IPS DF 19.7 (cell line): ENCODE data around the gene ADD3.
A peak's percentile ranks its signal among the peaks of the same experiment; 100 is the strongest.

Experiments used
- DNase-seq: peaks from one replicate; pipeline ENCODE4 v3.0.0-alpha.2; 2013; ENCODE audit warnings: low read depth, low spot score

ADD3 gene, protein sequence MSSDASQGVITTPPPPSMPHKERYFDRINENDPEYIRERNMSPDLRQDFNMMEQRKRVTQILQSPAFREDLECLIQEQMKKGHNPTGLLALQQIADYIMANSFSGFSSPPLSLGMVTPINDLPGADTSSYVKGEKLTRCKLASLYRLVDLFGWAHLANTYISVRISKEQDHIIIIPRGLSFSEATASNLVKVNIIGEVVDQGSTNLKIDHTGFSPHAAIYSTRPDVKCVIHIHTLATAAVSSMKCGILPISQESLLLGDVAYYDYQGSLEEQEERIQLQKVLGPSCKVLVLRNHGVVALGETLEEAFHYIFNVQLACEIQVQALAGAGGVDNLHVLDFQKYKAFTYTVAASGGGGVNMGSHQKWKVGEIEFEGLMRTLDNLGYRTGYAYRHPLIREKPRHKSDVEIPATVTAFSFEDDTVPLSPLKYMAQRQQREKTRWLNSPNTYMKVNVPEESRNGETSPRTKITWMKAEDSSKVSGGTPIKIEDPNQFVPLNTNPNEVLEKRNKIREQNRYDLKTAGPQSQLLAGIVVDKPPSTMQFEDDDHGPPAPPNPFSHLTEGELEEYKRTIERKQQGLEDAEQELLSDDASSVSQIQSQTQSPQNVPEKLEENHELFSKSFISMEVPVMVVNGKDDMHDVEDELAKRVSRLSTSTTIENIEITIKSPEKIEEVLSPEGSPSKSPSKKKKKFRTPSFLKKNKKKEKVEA

GRCh38 chr10:110007701-110008517 is at the start of gene ADD3:
Gene ADD3, plus strand, starts transcription at chr10:110007984. Its CDS starts 92,670 bp downstream, at chr10:110100654.
- DNase-seq = peak; percentile 50

GRCh38 chr10:109958059-109958458 is 49.7 kb upstream of the ADD3 start:
- no peak for DNase-seq

- no peak for DNase-seq
Measured at GRCh38 chr10:109959259-109960145, 48.3 kb upstream of the ADD3 start.

DNA sequence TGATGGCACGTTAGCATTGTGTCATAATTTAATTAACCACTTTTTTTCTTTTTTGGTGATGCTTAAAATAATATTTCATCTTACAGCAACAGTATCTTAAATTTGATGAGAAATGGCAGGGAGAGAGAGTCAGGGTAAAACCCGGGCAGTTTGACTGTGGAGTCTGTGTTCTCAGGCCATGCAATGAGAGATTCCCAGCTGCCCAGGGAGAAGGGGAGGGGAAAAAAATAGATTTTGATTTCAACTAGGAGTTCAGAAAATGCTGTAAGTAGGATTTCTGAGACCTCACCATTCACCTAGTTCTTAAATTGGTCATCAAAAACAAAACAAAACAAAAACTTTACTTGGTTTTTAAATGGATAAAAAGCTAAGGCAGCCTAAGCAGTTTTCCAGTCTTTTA is 47.1 kb upstream of the ADD3 start:
- no peak for DNase-seq

GRCh38 chr10:109961174-109962001 is 46.4 kb upstream of the ADD3 start:
- no peak for DNase-seq

DNA sequence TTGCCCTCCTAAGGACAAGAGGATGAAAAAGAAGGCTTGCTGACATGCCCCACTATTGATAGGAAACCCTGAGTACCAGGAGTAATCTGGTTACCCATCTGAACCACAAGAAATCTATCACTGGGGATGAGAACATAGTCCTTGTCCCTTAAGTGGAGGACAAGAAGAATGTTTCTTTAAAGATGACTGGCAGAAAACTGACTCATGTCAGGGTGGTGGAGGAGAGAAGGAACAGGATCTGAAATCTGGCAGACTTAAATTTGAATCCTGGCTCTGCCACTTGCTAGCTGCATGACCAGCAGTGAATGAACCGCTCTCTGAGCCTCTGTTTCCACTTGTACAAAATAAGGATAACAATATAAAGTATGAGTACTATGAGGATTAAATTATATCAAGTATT is 45.5 kb upstream of the ADD3 start:
- no peak for DNase-seq

DNA sequence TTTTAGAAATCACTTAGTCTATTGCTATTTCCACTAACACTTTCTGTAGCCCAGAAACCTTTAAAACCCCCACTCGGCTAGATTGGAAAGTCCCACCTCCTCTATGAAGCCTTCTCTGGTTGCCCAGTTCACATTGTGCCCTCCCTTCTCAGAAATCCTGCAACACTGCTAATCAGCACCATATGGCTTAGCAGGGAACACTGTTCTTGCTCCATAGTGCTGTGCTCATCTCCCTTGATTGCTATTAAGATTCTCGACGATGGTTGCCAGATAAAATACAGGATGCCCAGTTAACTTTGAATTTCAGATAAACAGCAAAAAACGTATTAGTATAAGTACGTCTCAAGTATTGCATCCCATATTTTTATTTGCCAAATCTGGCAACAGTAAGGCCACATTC is 44.3 kb upstream of the ADD3 start:
- no peak for DNase-seq

GRCh38 chr10:109964318-109964717 is 43.5 kb upstream of the ADD3 start:
- no peak for DNase-seq

DNA sequence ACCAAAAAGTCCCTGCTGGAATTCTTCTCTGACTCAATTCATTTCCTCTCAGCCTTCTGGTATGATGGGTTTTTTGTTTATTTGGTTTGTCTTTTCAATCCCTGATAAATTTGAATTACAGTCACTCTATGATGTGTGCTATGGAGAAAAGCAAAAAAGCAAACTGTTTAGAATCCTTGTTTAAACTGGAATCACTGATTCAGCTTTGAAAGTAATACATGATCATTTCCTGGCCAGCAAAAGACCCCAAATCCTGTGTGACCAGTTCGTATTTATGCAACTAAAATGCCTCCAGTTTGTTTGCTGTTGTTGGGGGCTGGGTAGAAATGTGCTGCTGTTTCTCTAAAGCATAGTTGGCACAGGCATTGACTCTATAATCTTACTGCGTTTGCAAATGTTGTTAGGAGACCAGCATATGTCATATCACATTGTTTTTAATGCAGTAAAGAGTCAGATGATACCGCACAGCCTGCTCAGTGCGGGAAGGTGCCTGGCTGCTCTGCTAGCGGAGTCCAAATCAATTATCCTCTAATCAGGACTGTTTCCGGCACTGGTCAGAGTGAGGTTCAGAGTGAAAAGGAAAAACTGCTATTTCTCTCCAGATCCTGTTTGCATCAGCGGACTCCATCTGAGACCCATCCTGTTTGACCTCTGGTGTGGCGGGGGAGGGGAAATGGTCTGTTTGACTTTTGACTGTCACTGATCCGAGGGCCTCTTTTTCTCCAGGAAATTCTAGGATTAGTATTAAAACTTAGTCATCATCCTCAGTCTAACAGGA is 40.6 kb upstream of the ADD3 start:
- no peak for DNase-seq

- no peak for DNase-seq
Measured at GRCh38 chr10:109967739-109968088, 40.1 kb upstream of the ADD3 start.

DNA sequence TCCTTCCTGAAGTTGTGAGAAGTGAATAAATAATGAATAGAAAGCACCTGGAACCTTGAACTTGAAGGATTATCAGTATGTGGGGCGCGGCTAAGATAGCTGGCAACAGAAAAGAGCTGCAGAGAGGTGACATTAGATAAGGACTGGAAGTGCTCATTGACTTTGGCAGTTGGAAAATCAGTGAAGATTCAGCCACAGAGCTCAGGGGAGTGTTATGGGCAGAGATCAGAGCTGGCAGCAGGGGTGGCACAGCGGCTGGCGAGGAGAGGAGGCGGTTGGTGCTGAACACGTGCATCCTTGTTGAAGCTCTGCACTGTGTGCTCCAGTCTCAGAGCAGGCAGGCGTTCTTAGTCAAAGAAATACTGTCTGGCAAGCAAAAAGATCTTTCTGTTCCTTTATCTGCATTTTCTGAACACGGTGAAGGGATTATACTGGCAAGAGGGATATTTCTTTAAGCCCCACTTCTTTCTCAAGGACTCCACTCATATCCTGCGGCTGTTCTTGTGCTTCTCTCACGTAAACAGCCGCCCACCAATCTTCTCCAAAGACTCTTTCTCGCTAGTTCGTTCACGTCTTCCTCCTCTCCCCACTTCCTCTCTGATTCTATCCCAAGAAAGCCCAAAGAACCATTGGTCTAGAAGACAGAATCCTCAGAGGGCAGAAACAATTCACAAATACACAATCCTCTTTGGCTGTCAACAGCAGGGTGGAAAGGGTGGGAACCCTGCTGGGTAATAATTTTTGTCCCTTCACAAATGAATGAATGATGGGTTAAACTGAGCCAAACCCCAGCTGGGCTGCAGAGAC is 38.6 kb upstream of the ADD3 start:
- no peak for DNase-seq

DNA sequence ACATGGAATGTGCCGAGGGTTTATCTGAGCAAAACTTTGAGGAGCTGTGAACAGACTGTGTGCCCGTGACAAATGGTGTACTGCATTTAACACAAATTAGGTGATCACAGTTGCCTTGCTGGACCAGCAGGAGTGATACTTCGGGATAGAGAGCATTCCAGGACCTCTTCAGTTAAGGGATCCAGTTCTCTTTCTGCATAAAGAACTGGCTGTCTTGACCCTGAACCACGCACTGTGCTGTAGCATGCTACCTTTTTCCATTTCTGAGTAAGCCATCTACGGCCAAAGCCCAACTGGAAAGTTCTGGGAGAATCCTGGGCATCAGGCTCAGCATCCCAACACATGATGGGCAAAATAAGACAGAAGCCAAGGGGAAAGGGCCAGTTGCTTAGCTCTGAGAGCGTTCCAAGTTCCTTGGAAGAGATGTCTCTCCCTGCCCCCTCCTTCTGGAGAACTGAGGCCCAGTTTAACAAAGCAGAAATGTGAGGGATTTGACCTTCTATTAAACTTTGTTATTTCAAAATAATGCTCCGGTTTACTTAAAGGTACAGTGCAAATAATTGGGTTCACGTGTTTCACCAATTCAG is 37.9 kb upstream of the ADD3 start:
- no peak for DNase-seq

GRCh38 chr10:109971634-109972033 is 36.1 kb upstream of the ADD3 start:
- DNase-seq = no peak

GRCh38 chr10:109972372-109973001 is 35.3 kb upstream of the ADD3 start:
- no peak for DNase-seq

GRCh38 chr10:109973326-109973829 is 34.4 kb upstream of the ADD3 start:
- no peak for DNase-seq

DNA sequence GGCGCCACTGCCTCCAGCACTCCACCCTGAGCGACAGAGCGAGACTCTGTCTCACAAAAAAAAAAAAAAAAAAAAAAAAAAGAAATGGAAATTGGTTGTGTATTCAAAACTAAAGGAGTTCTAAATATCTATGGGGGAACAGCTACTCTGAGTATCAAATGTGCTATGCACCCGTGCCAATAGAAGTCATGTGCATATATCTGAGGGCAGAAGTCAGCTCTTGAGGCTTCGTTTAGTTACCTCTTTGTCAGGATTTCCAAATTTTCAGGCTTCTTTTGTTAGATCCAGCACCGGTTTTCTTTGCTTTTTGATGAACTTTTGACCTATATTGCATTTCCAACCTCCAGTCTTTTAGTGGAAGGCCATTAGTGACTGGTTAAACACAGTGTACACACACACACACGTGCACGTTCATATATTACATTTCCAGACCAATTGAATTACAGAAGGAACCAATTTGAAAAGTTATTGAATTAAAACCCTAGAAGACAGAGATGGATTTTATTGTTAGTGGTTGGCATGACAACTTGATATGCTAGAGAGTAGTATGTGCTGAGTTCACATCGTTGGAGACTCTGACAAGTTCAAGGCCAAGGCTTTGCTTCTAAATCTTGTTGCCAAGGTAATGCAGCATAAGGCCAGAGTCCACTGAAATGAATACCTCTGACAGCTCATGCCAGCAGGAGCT is 33.1 kb upstream of the ADD3 start:
- DNase-seq = no peak
